Measurements from ENCODE around the gene SUPT20HL2.

Gene SUPT20HL2

GRCh38 chrX:24335871-24336270, 22.0 kb upstream of the SUPT20HL2 start:
- no peak for ATAC-seq
- TF ChIP-seq CSDC2 (CRISPR knock-in tag; IDR thresholded peaks at IDR 0.05) (no peak), POU6F1 (CRISPR knock-in tag; IDR thresholded peaks at IDR 0.05; ENCODE audit: borderline replicate concordance, low read depth) (no peak), TOX (CRISPR knock-in tag; IDR thresholded peaks at IDR 0.05; ENCODE audit: borderline replicate concordance) (no peak), ZNF8 (CRISPR knock-in tag; IDR thresholded peaks at IDR 0.05) (no peak), SNAI2 (CRISPR knock-in tag; IDR thresholded peaks at IDR 0.05) (no peak), RARB (CRISPR knock-in tag; IDR thresholded peaks at IDR 0.05) (no peak), ZFP3 (CRISPR knock-in tag; IDR thresholded peaks at IDR 0.05) (no peak), ZFP30 (CRISPR knock-in tag; IDR thresholded peaks at IDR 0.05) (no peak), ZNF70 (CRISPR knock-in tag; IDR thresholded peaks at IDR 0.05) (no peak), OSR1 (CRISPR knock-in tag; IDR thresholded peaks at IDR 0.05) (no peak), BACH2 (CRISPR knock-in tag; IDR thresholded peaks at IDR 0.05; ENCODE audit: borderline replicate concordance) (no peak), ARNTL (CRISPR knock-in tag; IDR thresholded peaks at IDR 0.05; ENCODE audit: borderline replicate concordance, low read depth) (no peak), ZNF565 (CRISPR knock-in tag; conservative IDR thresholded peaks at IDR 0.05; ENCODE audit: low read depth) (no peak), ISL1 (CRISPR knock-in tag; IDR thresholded peaks at IDR 0.05) (no peak), PATZ1 (CRISPR knock-in tag; IDR thresholded peaks at IDR 0.05; ENCODE audit: borderline replicate concordance) (no peak), PPARA (CRISPR knock-in tag; IDR thresholded peaks at IDR 0.05; ENCODE audit: borderline replicate concordance) (no peak), GLIS3 (CRISPR knock-in tag; IDR thresholded peaks at IDR 0.05) (no peak)

- ATAC-seq, result no peak
- no peak for TF ChIP-seq POU6F1 (CRISPR knock-in tag; IDR thresholded peaks at IDR 0.05; ENCODE audit: borderline replicate concordance, low read depth)
- no peak for TF ChIP-seq ISL1 (CRISPR knock-in tag; IDR thresholded peaks at IDR 0.05)
- TF ChIP-seq ZC3H10 (CRISPR knock-in tag; IDR thresholded peaks at IDR 0.05), result no peak
- TF ChIP-seq TCF4 (CRISPR knock-in tag; IDR thresholded peaks at IDR 0.05; ENCODE audit: borderline replicate concordance), result no peak
- TF ChIP-seq BACH2 (CRISPR knock-in tag; IDR thresholded peaks at IDR 0.05; ENCODE audit: borderline replicate concordance), result no peak
- TF ChIP-seq PATZ1 (CRISPR knock-in tag; IDR thresholded peaks at IDR 0.05; ENCODE audit: borderline replicate concordance), result no peak
- TF ChIP-seq CREB5 (CRISPR knock-in tag; IDR thresholded peaks at IDR 0.05; ENCODE audit: low read depth), result no peak
- no peak for TF ChIP-seq ESRRG (CRISPR knock-in tag; IDR thresholded peaks at IDR 0.05)
- TF ChIP-seq RARB (CRISPR knock-in tag; IDR thresholded peaks at IDR 0.05), result no peak
- TF ChIP-seq OSR1 (CRISPR knock-in tag; IDR thresholded peaks at IDR 0.05), result no peak
- TF ChIP-seq TOX (CRISPR knock-in tag; IDR thresholded peaks at IDR 0.05; ENCODE audit: borderline replicate concordance), result no peak
- no peak for TF ChIP-seq ARNTL (CRISPR knock-in tag; IDR thresholded peaks at IDR 0.05; ENCODE audit: borderline replicate concordance, low read depth)
- TF ChIP-seq ZNF70 (CRISPR knock-in tag; IDR thresholded peaks at IDR 0.05), result no peak
- TF ChIP-seq TSHZ2 (CRISPR knock-in tag; IDR thresholded peaks at IDR 0.05), result no peak
- TF ChIP-seq ZFP3 (CRISPR knock-in tag; IDR thresholded peaks at IDR 0.05), result no peak
- TF ChIP-seq CSDC2 (CRISPR knock-in tag; IDR thresholded peaks at IDR 0.05), result no peak
- no peak for TF ChIP-seq GLIS3 (CRISPR knock-in tag; IDR thresholded peaks at IDR 0.05)
- no peak for TF ChIP-seq ZFP30 (CRISPR knock-in tag; IDR thresholded peaks at IDR 0.05)
- TF ChIP-seq PPARA (CRISPR knock-in tag; IDR thresholded peaks at IDR 0.05; ENCODE audit: borderline replicate concordance), result no peak
- no peak for TF ChIP-seq ZNF565 (CRISPR knock-in tag; conservative IDR thresholded peaks at IDR 0.05; ENCODE audit: low read depth)
Measured at GRCh38 chrX:24334461-24334860, 20.6 kb upstream of the SUPT20HL2 start.
